ENCODE results near the gene DOCK8. TPM values are rescaled to one million over a fixed set of nuclear protein-coding genes. Genes with fewer than 3 reads are reported as not detected.

DOCK8 gene
- total and polyA plus RNA-seq, 2 of the 4 experiments (the other 2 are of a cell fraction), result not detected

GRCh38 chr9:437574-438001, 222.9 kb downstream of the DOCK8 start:
- intact Hi-C loops (cut with micrococcal nuclease), result loop anchor here (1.0 to 10.0 kb wide), 3 partner anchors 18 to 315 kb away; no protein-coding TSS in a partner anchor
- in situ Hi-C loops (cut with MboI; ENCODE audit: low sequenced_read_pairs), result no loop called here
- ChIA-PET POLR2A (ENCODE audit: unreplicated experiment) (no interaction called here), CTCF (no interaction called here)
- H3K36me3 ChIP-seq (ENCODE audit: control insufficient read depth, insufficient read depth, low read length), result no peaks in the 10 kb centered on the region
- no CpG with 5 or more reads among the region's 1 CpG for WGBS, 2 experiments (ENCODE audit: extremely low coverage in 2 of 2, insufficient read length in 1 of 2)
- H3K79me1 ChIP-seq (ENCODE audit: low read depth in 1 of 2, low read length in 2 of 2), result no peaks in the 10 kb centered on the region
- no peak overlapping the region for H3K14ac ChIP-seq (replicated peaks; ENCODE audit: low read depth, low read length)
- H2BK120ac ChIP-seq (ENCODE audit: low read depth, low read length), result no peak overlapping the region
- dilution Hi-C loops (cut with HindIII; ENCODE audit: low sequenced_read_pairs, unreplicated experiment), result no loop called here
- BruUV-seq (replicated peaks), result no TSS peak
- TF ChIP-seq MXI1 (IDR thresholded peaks at IDR 0.05; ENCODE audit: borderline replicate concordance, low read depth, low read length) (no peak), CEBPB (IDR thresholded peaks at IDR 0.05; ENCODE audit: low read depth, low read length) (peak; percentile 77), NFE2L2 (IDR thresholded peaks at IDR 0.05; ENCODE audit: low read depth, low read length) (no peak)
- DNase-seq (peak; percentile 77), ATAC-seq (ENCODE audit: low read depth) (peak; percentile 83)
- H3K4ac ChIP-seq (ENCODE audit: low read depth, low read length), result no peak overlapping the region
- no peak overlapping the region for H2BK15ac ChIP-seq (ENCODE audit: low read depth, low read length)
- H3K56ac ChIP-seq (ENCODE audit: extremely low read depth, insufficient read depth, low read length), result no peak overlapping the region
- no peak overlapping the region; a peak in 1 of 4 replicates for H4K8ac ChIP-seq (ENCODE audit: low read depth in 2 of 2, low read length in 2 of 2)
- no peaks in the 10 kb centered on the region for H4K20me1 ChIP-seq (ENCODE audit: insufficient read depth, low read length)
- no peak overlapping the region for H2AK9ac ChIP-seq (replicated peaks; ENCODE audit: low read depth, low read length, poor library complexity)
- no peaks in the 10 kb centered on the region for H3K9me3 ChIP-seq (ENCODE audit: control insufficient read depth, insufficient read depth, low read length)
- peaks cover 13% of the 10 kb centered on the region for H3K4me1 ChIP-seq (ENCODE audit: control insufficient read depth, insufficient read depth, low read length)
- H3K27ac ChIP-seq (ENCODE audit: insufficient read depth, low read length), result peak overlapping the region; percentile 98; the same call in 1 of the 2 replicates
- no peak overlapping the region for H3K9ac ChIP-seq (ENCODE audit: low read depth, low read length)
- H3K4me3 ChIP-seq (ENCODE audit: insufficient read depth, low read depth, low read length), result no peak overlapping the region
- no peak overlapping the region for H2AK5ac ChIP-seq (ENCODE audit: low read depth, low read length)
- peaks cover 3% of the 10 kb centered on the region; the same call in 1 of the 2 replicates for H3K9me1 ChIP-seq (ENCODE audit: insufficient read depth, low read length)
- peak overlapping the region; percentile 85 for H2BK5ac ChIP-seq (ENCODE audit: low read depth, low read length, poor library complexity, severe bottlenecking)
- H3K23ac ChIP-seq (ENCODE audit: low read depth, low read length), result no peak overlapping the region
- peak overlapping the region; percentile 75 for H3K4me2 ChIP-seq (ENCODE audit: low read depth, low read length)
- no peak overlapping the region for H3K18ac ChIP-seq (ENCODE audit: low read depth, low read length)
- H2BK20ac ChIP-seq (ENCODE audit: low read depth, low read length), result no peak overlapping the region
- H4K5ac ChIP-seq (ENCODE audit: low read depth, low read length), result no peak overlapping the region
- H4K91ac ChIP-seq (ENCODE audit: insufficient read depth, low read depth, low read length), result no peak overlapping the region
- no peak overlapping the region for H2AFZ ChIP-seq (replicated peaks; ENCODE audit: low read length, poor library complexity)
- H3K27me3 ChIP-seq (ENCODE audit: control insufficient read depth, insufficient read depth, low read length), result peaks cover 4% of the 10 kb centered on the region
